Upper lobe of right lung (tissue), 1 donor: Measurements from ENCODE around the gene ZSCAN16. TPM values are rescaled to one million over a fixed set of nuclear protein-coding genes. Genes with fewer than 3 reads are reported as not detected.

ENCODE experiments used
- ATAC-seq: fragments of 200-7000 bp; cut with Tn5 transposase; one replicate; pipeline ENCODE4 v1.9.1; 2020; ENCODE audit warnings: mild to moderate bottlenecking, moderate library complexity
- DNase-seq: peaks from one replicate; pipeline ENCODE4 v3.0.0-alpha.2; 2020
- H3K27ac ChIP-seq: fragments of 200-600 bp; one replicate; pipeline ENCODE4 v1.8.0; 2022
- H3K27me3 ChIP-seq: fragments of 200-600 bp; one replicate; pipeline ENCODE4 v1.8.0; 2022; ENCODE audit warnings: mild to moderate bottlenecking
- H3K36me3 ChIP-seq: fragments of 200-600 bp; one replicate; pipeline ENCODE4 v1.8.0; 2022
- H3K4me1 ChIP-seq: fragments of 200-600 bp; one replicate; pipeline ENCODE4 v1.8.0; 2022
- H3K4me3 ChIP-seq: fragments of 200-600 bp; one replicate; pipeline ENCODE4 v1.8.0; 2022; ENCODE audit warnings: mild to moderate bottlenecking
- H3K9me3 ChIP-seq: fragments of 200-600 bp; one replicate; pipeline ENCODE4 v1.8.0; 2022
- CTCF ChIP-seq: fragments of 200-600 bp; IDR thresholded peaks from one replicate; pipeline ENCODE4 v1.8.0; 2022; ENCODE audit warnings: antibody characterized with exemption
- intact Hi-C: fragments of 100-400 bp; cut with DNase I; formaldehyde crosslinking; loops from one replicate; pipeline ENCODE4 v1.11.0; 2022
- total RNA-seq: library from RNA; stranded (reverse); fragmentation: NEBNext Ultra II Directional; extraction: Animal tissue kit (Norgen Biotek cat#: 25700); gene quantifications from one replicate; pipeline ENCODE4 v1.2.1, GENCODE V29; 2021
- donor health status: DM: no; HTN: yes; CAD: no; lungs with severe emphysema.

ZSCAN16 gene
- total RNA-seq, 1 donor from 2014 or later = 5.8 TPM

GRCh38 chr6:28135393-28135792 is 11.0 kb downstream of the ZSCAN16 start:
- TF ChIP-seq CTCF = no peak
- intact Hi-C loops = loop anchor here (10.0 kb wide), 1 partner anchor 219 kb away; no protein-coding TSS in a partner anchor
- ATAC-seq (no peak), DNase-seq (no peak)
- H3K27me3 ChIP-seq = no peaks in the 10 kb centered on the region
- H3K9me3 ChIP-seq = no peaks in the 10 kb centered on the region
- H3K4me1 ChIP-seq = peaks cover 17% of the 10 kb centered on the region
- peaks cover 7% of the 10 kb centered on the region for H3K36me3 ChIP-seq
- H3K4me3 ChIP-seq = peak overlapping the region; percentile 80
- peak overlapping the region; percentile 94 for H3K27ac ChIP-seq

- Histone ChIP-seq H3K4me3 (peak overlapping the region; percentile 80), H3K4me1 (peaks cover 17% of the 10 kb centered on the region), H3K36me3 (no peaks in the 10 kb centered on the region), H3K9me3 (no peaks in the 10 kb centered on the region), H3K27me3 (no peaks in the 10 kb centered on the region), H3K27ac (peak overlapping the region; percentile 94)
- intact Hi-C loops = loop anchor here (10.0 kb wide), 1 partner anchor 218 kb away; no protein-coding TSS in a partner anchor
- no peak for TF ChIP-seq CTCF
- ATAC-seq = peak; percentile 90
- peak; percentile 91 for DNase-seq
Measured at GRCh38 chr6:28136585-28137504, 12.4 kb downstream of the ZSCAN16 start.

GRCh38 chr6:28137505-28137981 is 13.1 kb downstream of the ZSCAN16 start:
- ATAC-seq = peak; percentile 3
- Histone ChIP-seq H3K9me3 (no peaks in the 10 kb centered on the region), H3K36me3 (no peaks in the 10 kb centered on the region), H3K27ac (peak overlapping the region; percentile 94), H3K27me3 (no peaks in the 10 kb centered on the region), H3K4me3 (peak overlapping the region; percentile 80), H3K4me1 (peaks cover 20% of the 10 kb centered on the region)
- intact Hi-C loops = loop anchor here (10.0 kb wide), 1 partner anchor 217 kb away; no protein-coding TSS in a partner anchor
- no peak for TF ChIP-seq CTCF
- DNase-seq = no peak

GRCh38 chr6:28139860-28140543 is 15.6 kb downstream of the ZSCAN16 start:
- no peak overlapping the region for H3K4me3 ChIP-seq
- intact Hi-C loops = loop anchor here (10.0 kb wide), 1 partner anchor 215 kb away; no protein-coding TSS in a partner anchor

More at GRCh38 chr6:28139860-28140543, 15.6 kb downstream of the ZSCAN16 start:
- DNase-seq = no peak
- TF ChIP-seq CTCF = no peak
- no peak for ATAC-seq
- H3K27ac ChIP-seq = no peak overlapping the region
- H3K36me3 ChIP-seq = peaks cover 9% of the 10 kb centered on the region
- peaks cover 30% of the 10 kb centered on the region for H3K4me1 ChIP-seq
- no peaks in the 10 kb centered on the region for H3K27me3 ChIP-seq
- no peaks in the 10 kb centered on the region for H3K9me3 ChIP-seq
